ENCODE data around the gene CNNM4. TPM values are rescaled to one million over a fixed set of nuclear protein-coding genes. Genes with fewer than 3 reads are reported as not detected.

Gene CNNM4
- polyA plus RNA-seq, 1 donor from 2014 or later = 7.5 TPM

GRCh38 chr2:96861074-96861473 is 100.4 kb downstream of the CNNM4 start:
- no peaks in the 10 kb centered on the region for H3K36me3 ChIP-seq (ENCODE audit: insufficient read depth, low read length)
- no peaks in the 10 kb centered on the region for H3K9me3 ChIP-seq (ENCODE audit: low read length)
- TF ChIP-seq RAD21 (conservative IDR thresholded peaks at IDR 0.05) = no peak
- TF ChIP-seq EP300 (conservative IDR thresholded peaks at IDR 0.05; ENCODE audit: poor library complexity, severe bottlenecking) = no peak
- TF ChIP-seq EZH2 (IDR thresholded peaks at IDR 0.05; ENCODE audit: borderline replicate concordance, insufficient read depth, low read length, poor library complexity, severe bottlenecking) = no peak
- TF ChIP-seq TAF1 (IDR thresholded peaks at IDR 0.05; ENCODE audit: low read depth) = no peak
- no peak for TF ChIP-seq POLR2AphosphoS5 (IDR thresholded peaks at IDR 0.05)
- no peak for TF ChIP-seq SMC3 (conservative IDR thresholded peaks at IDR 0.05; ENCODE audit: poor library complexity)
- TF ChIP-seq, protein P1, sequence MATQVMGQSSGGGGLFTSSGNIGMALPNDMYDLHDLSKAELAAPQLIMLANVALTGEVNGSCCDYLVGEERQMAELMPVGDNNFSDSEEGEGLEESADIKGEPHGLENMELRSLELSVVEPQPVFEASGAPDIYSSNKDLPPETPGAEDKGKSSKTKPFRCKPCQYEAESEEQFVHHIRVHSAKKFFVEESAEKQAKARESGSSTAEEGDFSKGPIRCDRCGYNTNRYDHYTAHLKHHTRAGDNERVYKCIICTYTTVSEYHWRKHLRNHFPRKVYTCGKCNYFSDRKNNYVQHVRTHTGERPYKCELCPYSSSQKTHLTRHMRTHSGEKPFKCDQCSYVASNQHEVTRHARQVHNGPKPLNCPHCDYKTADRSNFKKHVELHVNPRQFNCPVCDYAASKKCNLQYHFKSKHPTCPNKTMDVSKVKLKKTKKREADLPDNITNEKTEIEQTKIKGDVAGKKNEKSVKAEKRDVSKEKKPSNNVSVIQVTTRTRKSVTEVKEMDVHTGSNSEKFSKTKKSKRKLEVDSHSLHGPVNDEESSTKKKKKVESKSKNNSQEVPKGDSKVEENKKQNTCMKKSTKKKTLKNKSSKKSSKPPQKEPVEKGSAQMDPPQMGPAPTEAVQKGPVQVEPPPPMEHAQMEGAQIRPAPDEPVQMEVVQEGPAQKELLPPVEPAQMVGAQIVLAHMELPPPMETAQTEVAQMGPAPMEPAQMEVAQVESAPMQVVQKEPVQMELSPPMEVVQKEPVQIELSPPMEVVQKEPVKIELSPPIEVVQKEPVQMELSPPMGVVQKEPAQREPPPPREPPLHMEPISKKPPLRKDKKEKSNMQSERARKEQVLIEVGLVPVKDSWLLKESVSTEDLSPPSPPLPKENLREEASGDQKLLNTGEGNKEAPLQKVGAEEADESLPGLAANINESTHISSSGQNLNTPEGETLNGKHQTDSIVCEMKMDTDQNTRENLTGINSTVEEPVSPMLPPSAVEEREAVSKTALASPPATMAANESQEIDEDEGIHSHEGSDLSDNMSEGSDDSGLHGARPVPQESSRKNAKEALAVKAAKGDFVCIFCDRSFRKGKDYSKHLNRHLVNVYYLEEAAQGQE (IDR thresholded peaks at IDR 0.05; ENCODE audit: borderline replicate concordance) = no peak
- TF ChIP-seq MXI1 (conservative IDR thresholded peaks at IDR 0.05; ENCODE audit: poor library complexity, severe bottlenecking) = no peak
- TF ChIP-seq, protein P2, sequence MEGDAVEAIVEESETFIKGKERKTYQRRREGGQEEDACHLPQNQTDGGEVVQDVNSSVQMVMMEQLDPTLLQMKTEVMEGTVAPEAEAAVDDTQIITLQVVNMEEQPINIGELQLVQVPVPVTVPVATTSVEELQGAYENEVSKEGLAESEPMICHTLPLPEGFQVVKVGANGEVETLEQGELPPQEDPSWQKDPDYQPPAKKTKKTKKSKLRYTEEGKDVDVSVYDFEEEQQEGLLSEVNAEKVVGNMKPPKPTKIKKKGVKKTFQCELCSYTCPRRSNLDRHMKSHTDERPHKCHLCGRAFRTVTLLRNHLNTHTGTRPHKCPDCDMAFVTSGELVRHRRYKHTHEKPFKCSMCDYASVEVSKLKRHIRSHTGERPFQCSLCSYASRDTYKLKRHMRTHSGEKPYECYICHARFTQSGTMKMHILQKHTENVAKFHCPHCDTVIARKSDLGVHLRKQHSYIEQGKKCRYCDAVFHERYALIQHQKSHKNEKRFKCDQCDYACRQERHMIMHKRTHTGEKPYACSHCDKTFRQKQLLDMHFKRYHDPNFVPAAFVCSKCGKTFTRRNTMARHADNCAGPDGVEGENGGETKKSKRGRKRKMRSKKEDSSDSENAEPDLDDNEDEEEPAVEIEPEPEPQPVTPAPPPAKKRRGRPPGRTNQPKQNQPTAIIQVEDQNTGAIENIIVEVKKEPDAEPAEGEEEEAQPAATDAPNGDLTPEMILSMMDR (IDR thresholded peaks at IDR 0.05; ENCODE audit: poor library complexity, severe bottlenecking) = no peak

More at GRCh38 chr2:96861074-96861473, 100.4 kb downstream of the CNNM4 start:
- no peaks in the 10 kb centered on the region for H3K27me3 ChIP-seq (ENCODE audit: insufficient read depth, low read depth, low read length)
- H3K9ac ChIP-seq (ENCODE audit: low read length) = no peak overlapping the region
- H4K20me1 ChIP-seq (ENCODE audit: insufficient read depth) = peaks cover 7% of the 10 kb centered on the region
- no peak overlapping the region for H2AFZ ChIP-seq (ENCODE audit: low read depth, low read length)
- H3F3A ChIP-seq (ENCODE audit: insufficient read depth, low read length, poor library complexity, severe bottlenecking) = peaks cover 3% of the 10 kb centered on the region
- H3K27ac ChIP-seq (ENCODE audit: low read length) = no peak overlapping the region
- H3K79me2 ChIP-seq (replicated peaks; ENCODE audit: insufficient read depth, low read length) = peaks cover 20% of the 10 kb centered on the region
- no peaks in the 10 kb centered on the region for H3K9me2 ChIP-seq (ENCODE audit: insufficient read depth, low read length)
- no peak overlapping the region for H3K4me2 ChIP-seq (ENCODE audit: low read length)
- H3K4me3 ChIP-seq (ENCODE audit: low read length) = no peak overlapping the region

Small RNA genes within 50 kb of the gene (small RNA-seq; reads per million reads assigned to genes)
- gene MIR3127 = 0 to 0.23 (median 0.08) reads per million in 3 experiments

Other genes starting within 250 kb of the CNNM4 start
- gene ARID5A, start 224.2 kb upstream of the CNNM4 start, polyA plus RNA-seq = 0.36 TPM in 1 of 2 replicates, not detected in the other
- 37.7 and 42.5 TPM in 2 replicates for gene KANSL3, start 122.6 kb upstream of the CNNM4 start, polyA plus RNA-seq
- gene FER1L5, start 118.1 kb upstream of the CNNM4 start, polyA plus RNA-seq = 0.28 and 0.30 TPM in 2 replicates
- 34.1 and 41.3 TPM in 2 replicates for gene LMAN2L, start 20.8 kb upstream of the CNNM4 start, polyA plus RNA-seq
- 9.5 and 9.6 TPM in 2 replicates for gene CNNM3, start 55.4 kb downstream of the CNNM4 start, polyA plus RNA-seq
- gene ANKRD23, start 83.1 kb downstream of the CNNM4 start, polyA plus RNA-seq = 12.1 and 17.7 TPM in 2 replicates
- 30.7 and 39.0 TPM in 2 replicates for gene ANKRD39, start 97.1 kb downstream of the CNNM4 start, polyA plus RNA-seq
- 88.7 and 101 TPM in 2 replicates for gene SEMA4C, start 109.2 kb downstream of the CNNM4 start, polyA plus RNA-seq
- 0.45 TPM in 1 of 2 replicates, not detected in the other for gene FAM178B, start 225.7 kb downstream of the CNNM4 start, polyA plus RNA-seq